ENCODE data around the gene MBTPS2.
A peak's percentile ranks its signal among the peaks of the same experiment; 100 is the strongest.

Gene MBTPS2

DNA sequence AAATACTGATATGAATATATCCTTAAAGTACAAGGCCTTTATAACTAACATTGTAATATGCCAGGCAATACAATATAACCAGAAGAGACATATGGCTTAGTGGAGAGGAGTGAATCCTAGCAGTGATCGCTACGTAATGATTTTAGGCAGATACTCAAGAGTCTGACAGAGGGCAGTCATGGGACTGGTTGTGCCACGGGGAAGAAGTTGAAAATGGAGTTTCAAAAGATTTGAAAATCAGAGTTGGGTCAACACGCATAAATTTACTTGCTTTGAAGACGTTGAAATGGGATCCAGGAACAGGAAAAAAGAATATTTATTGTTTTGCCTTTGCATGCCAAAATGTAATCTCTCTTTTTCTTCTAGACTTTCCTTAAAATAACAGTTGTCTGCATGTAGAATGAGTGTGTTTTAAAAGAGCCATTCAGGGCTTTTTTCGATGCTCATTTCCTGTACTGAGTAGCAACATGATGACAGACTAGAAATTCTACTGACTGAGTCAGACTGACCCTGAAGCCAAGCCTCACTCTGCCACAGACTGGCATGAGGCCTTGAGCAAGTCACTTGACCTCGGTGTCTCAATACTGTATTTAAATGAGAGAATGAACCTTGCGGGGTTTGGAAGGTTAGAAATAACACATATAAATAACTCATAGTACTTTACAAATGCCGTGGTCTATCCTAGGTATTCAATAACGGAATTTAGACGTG, 93.0 kb downstream of the MBTPS2 start:
- Mint-ChIP-seq H3K27ac (peak overlapping the region; percentile 50 to 77 (median 76)), H3K9me3 (no peaks in the 10 kb centered on the region), H3K4me1 (peaks cover 10% of the 10 kb centered on the region), H3K4me3 (no peak overlapping the region), H3K36me3 (ENCODE audit: low read depth) (no peaks in the 10 kb centered on the region), H3K27me3 (ENCODE audit: low read depth) (no peaks in the 10 kb centered on the region)
- TF ChIP-seq, protein P1, sequence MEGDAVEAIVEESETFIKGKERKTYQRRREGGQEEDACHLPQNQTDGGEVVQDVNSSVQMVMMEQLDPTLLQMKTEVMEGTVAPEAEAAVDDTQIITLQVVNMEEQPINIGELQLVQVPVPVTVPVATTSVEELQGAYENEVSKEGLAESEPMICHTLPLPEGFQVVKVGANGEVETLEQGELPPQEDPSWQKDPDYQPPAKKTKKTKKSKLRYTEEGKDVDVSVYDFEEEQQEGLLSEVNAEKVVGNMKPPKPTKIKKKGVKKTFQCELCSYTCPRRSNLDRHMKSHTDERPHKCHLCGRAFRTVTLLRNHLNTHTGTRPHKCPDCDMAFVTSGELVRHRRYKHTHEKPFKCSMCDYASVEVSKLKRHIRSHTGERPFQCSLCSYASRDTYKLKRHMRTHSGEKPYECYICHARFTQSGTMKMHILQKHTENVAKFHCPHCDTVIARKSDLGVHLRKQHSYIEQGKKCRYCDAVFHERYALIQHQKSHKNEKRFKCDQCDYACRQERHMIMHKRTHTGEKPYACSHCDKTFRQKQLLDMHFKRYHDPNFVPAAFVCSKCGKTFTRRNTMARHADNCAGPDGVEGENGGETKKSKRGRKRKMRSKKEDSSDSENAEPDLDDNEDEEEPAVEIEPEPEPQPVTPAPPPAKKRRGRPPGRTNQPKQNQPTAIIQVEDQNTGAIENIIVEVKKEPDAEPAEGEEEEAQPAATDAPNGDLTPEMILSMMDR (IDR thresholded peaks at IDR 0.05; ENCODE audit: unreplicated experiment in 3 of 3): no peak

DNA sequence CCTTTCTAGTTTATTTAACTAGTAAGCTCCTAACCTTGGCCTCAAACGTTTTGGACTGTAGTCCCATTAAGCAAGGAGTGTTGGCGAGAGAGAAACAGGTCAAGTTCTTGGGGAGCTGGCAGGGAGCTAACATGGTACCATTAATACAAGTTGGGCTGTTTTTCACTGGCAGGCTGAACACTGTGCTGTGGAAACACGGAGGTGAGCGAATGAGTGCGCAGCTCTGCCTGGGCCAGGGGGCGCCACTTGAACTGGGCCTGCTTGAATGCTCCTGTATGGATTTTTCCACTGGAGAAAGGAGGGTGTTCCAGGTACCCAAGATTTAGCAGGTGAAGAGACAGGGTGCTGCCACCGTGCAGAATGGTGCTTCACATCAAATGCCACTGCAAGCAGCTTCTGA, 93.7 kb downstream of the MBTPS2 start:
- no peaks in the 10 kb centered on the region for H3K36me3 Mint-ChIP-seq (ENCODE audit: low read depth)
- TF ChIP-seq, protein P1 (IDR thresholded peaks at IDR 0.05; ENCODE audit: unreplicated experiment in 3 of 3): no peak
- no peaks in the 10 kb centered on the region for H3K9me3 Mint-ChIP-seq
- H3K4me1 Mint-ChIP-seq: peaks cover 13% of the 10 kb centered on the region
- no peaks in the 10 kb centered on the region for H3K27me3 Mint-ChIP-seq (ENCODE audit: low read depth)
- H3K4me3 Mint-ChIP-seq: no peak overlapping the region
- peak overlapping the region; percentile 50 to 77 (median 76) for H3K27ac Mint-ChIP-seq

DNA sequence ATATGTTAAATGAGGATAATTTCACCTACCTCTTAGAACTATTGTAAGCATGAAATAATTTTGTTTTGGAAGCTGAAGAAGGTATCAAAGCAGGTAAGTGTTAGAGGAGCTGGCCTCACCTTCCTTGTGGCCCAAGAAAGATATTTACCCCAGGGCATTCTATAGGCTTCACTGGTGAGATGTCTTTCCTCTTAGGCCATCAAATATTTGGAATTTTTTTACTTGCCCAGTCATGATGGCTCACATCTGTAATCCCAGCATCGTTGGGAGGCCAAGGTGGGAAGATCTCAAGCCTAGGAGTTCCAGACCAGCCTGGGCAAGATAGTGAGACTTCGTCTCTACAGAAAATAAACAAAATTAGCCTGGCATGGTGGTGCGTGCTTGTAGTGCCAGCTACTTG, 95.0 kb downstream of the MBTPS2 start:
- Mint-ChIP-seq H3K36me3 (ENCODE audit: low read depth) (no peaks in the 10 kb centered on the region), H3K9me3 (no peaks in the 10 kb centered on the region), H3K27me3 (ENCODE audit: low read depth) (no peaks in the 10 kb centered on the region), H3K4me3 (no peak overlapping the region), H3K4me1 (peaks cover 17% of the 10 kb centered on the region), H3K27ac (no peak overlapping the region)
- TF ChIP-seq, protein P1 (IDR thresholded peaks at IDR 0.05; ENCODE audit: unreplicated experiment in 3 of 3): no peak

All from nephron (organoid).